A549 (cell line): ENCODE data around the gene SCAF8. TPM values are rescaled to one million over a fixed set of nuclear protein-coding genes. Genes with fewer than 3 reads are reported as not detected.
A peak's percentile ranks its signal among the peaks of the same experiment; 100 is the strongest.

Experiments used
- ATAC-seq, 2 experiments: fragments of 200-7000 bp in 1 of 2; fragments of >200 bp in 1 of 2; cut with Nextera tagmentation in 1 of 2; cut with Tn5 transposase in 1 of 2; 3 replicates each; pipeline versions ENCODE4 v1.8.0 to v1.9.1; 2018 to 2020; ENCODE audit warnings: mild to moderate bottlenecking in 1 of 2, moderate library complexity in 1 of 2
- CTCF ChIA-PET: fragments of 300-600 bp; sonication (Branson Sonifier 250); formaldehyde crosslinking; extraction: SDS; loops from one replicate; lab custom pipeline; 2021; ENCODE audit warnings: antibody characterized with exemption, inconsistent platforms; lab: Yijun Ruan, JAX
- POLR2A ChIA-PET: fragments of 350-600 bp; formaldehyde crosslinking; extraction: SDS; loops from one replicate; lab custom pipeline; 2021; ENCODE audit warnings: antibody characterized with exemption, inconsistent platforms; lab: Yijun Ruan, JAX
- DNase-seq, 2 experiments: peaks; one replicate each; pipeline versions ENCODE4 v3.0.0 to v3.0.0-alpha.2; 2011 to 2016; ENCODE audit warnings: low read depth in 1 of 2, low spot score in 1 of 2
- FAIRE-seq: peaks from 2 replicates; lab custom pipeline; 2011; peaks lifted over from hg19 to GRCh38; lab: Jason Lieb, UNC
- H3K27ac ChIP-seq, 2 experiments: fragments of >200 bp; sonication (Bioruptor Twin); formaldehyde crosslinking; 3 replicates each; pipeline ENCODE4 v1.5.1; 2016 to 2017
- H3K4me1 ChIP-seq: fragments of >200 bp; sonication (Bioruptor Twin); formaldehyde crosslinking; 3 replicates; pipeline ENCODE4 v1.6.1; 2016
- H3K4me2 ChIP-seq: fragments of >200 bp; sonication (Bioruptor Twin); formaldehyde crosslinking; 3 replicates; pipeline ENCODE4 v1.6.1; 2016
- H3K4me3 ChIP-seq: fragments of >200 bp; sonication (Bioruptor Twin); formaldehyde crosslinking; 3 replicates; pipeline ENCODE4 v1.5.1; 2016
- H3K9me3 ChIP-seq: fragments of >200 bp; sonication (Bioruptor Twin); formaldehyde crosslinking; 3 replicates; pipeline ENCODE4 v1.6.1; 2016
- CEBPB ChIP-seq, 2 experiments: fragments of >200 bp in 1 of 2; sonication (Bioruptor Twin) in 1 of 2; formaldehyde crosslinking in 1 of 2; IDR thresholded peaks; 2 replicates each; pipeline ENCODE4 v1.6.1; 2012 to 2016
- CHD4 ChIP-seq: fragments of 200-600 bp; sonication (generic); IDR thresholded peaks from 2 replicates; pipeline ENCODE4 v1.6.1; 2016; ENCODE audit warnings: antibody characterized with exemption, mild to moderate bottlenecking, borderline replicate concordance
- EHMT2 ChIP-seq: fragments of 200-600 bp; sonication (generic); IDR thresholded peaks from 2 replicates; pipeline ENCODE4 v1.6.1; 2016; ENCODE audit warnings: antibody characterized with exemption, low read depth, mild to moderate bottlenecking, moderate library complexity
- EP300 ChIP-seq, 2 experiments: fragments of >200 bp; sonication (Bioruptor Twin); formaldehyde crosslinking; IDR thresholded peaks; 2 replicates in 1 of 2; 3 replicates in 1 of 2; pipeline ENCODE4 v1.6.1; 2016 to 2017
- FOSB ChIP-seq: fragments of 250-450 bp; sonication (Bioruptor Pico); IDR thresholded peaks from 2 replicates; pipeline ENCODE4 v1.5.0; 2020; ENCODE audit warnings: mild to moderate bottlenecking, moderate library complexity
- FOSL2 ChIP-seq, 2 experiments: fragments of 450-650 bp in 1 of 2; fragments of >200 bp in 1 of 2; sonication (Bioruptor Twin) in 1 of 2; formaldehyde crosslinking; IDR thresholded peaks; 2 replicates each; pipeline versions ENCODE4 v1.5.0 to v1.6.1; 2016 to 2020; ENCODE audit warnings: mild to moderate bottlenecking in 1 of 2, moderate library complexity in 1 of 2
- GATA3 ChIP-seq: IDR thresholded peaks from 2 replicates; pipeline ENCODE4 v1.6.1; 2012; ENCODE audit warnings: borderline replicate concordance
- HDAC2 ChIP-seq: fragments of 200-600 bp; sonication (generic); IDR thresholded peaks from 2 replicates; pipeline ENCODE4 v1.6.1; 2016
- HOXB5 ChIP-seq: fragments of 250-450 bp; sonication (Bioruptor Pico); IDR thresholded peaks from 2 replicates; pipeline ENCODE4 v1.5.0; 2020; ENCODE audit warnings: mild to moderate bottlenecking, moderate library complexity
- JUN ChIP-seq, 2 experiments: fragments of >200 bp; sonication (Bioruptor Twin); formaldehyde crosslinking; IDR thresholded peaks; 2 replicates in 1 of 2; 3 replicates in 1 of 2; pipeline ENCODE4 v1.6.1; 2016 to 2017
- NPAS2 ChIP-seq: fragments of 250-450 bp; sonication (Bioruptor Pico); IDR thresholded peaks from 2 replicates; pipeline ENCODE4 v1.8.0; 2022; ENCODE audit warnings: mild to moderate bottlenecking, moderate library complexity, borderline replicate concordance
- POLR2A ChIP-seq: IDR thresholded peaks from 2 replicates; pipeline ENCODE4 v1.6.1; 2012; ENCODE audit warnings: mild to moderate bottlenecking, low read length
- POLR2AphosphoS2 ChIP-seq: conservative IDR thresholded peaks from 2 replicates; pipeline ENCODE4 v1.6.1; 2012; ENCODE audit warnings: low read length, improper control_type of control experiment, inconsistent platforms
- RARB ChIP-seq: fragments of 250-450 bp; sonication (Bioruptor Pico); IDR thresholded peaks from 2 replicates; pipeline ENCODE4 v1.8.0; 2021; ENCODE audit warnings: mild to moderate bottlenecking, moderate library complexity
- RNF2 ChIP-seq: fragments of 200-600 bp; sonication (generic); IDR thresholded peaks from 2 replicates; pipeline ENCODE4 v1.6.1; 2016; ENCODE audit warnings: low read depth, mild to moderate bottlenecking, antibody characterized with exemption, moderate library complexity, borderline replicate concordance
- SMC3 ChIP-seq: fragments of >200 bp; sonication (Bioruptor Twin); formaldehyde crosslinking; IDR thresholded peaks from 3 replicates; pipeline ENCODE4 v1.6.1; 2018; ENCODE audit warnings: inconsistent platforms
- ZFP36 ChIP-seq: fragments of 450-650 bp; IDR thresholded peaks from 2 replicates; pipeline ENCODE4 v1.6.1; 2014; ENCODE audit warnings: borderline replicate concordance; ENCODE audit not compliant: partially characterized antibody
- ZSCAN20 ChIP-seq: fragments of 250-450 bp; sonication (Bioruptor Pico); IDR thresholded peaks from 2 replicates; pipeline ENCODE4 v1.8.0; 2022; ENCODE audit warnings: mild to moderate bottlenecking, moderate library complexity
- WGBS: methylation state at CpG from one replicate; pipeline ENCODE4 v1.1.6; 2017; ENCODE audit errors: missing lambda C conversion rate; 5-methylcytosine and 5-hydroxymethylcytosine counted together
- polyA plus RNA-seq, 4 experiments: library from polyadenylated mRNA; depleted of rRNA in 3 of 4; stranded (reverse); fragments of >200 nt; fragmentation: RNase III in 1 of 4; extraction: RNeasy Plus Mini Kit Qiagen cat#74134 plus additional on column Dnase treatment in 1 of 4; gene quantifications; 2 replicates in 3 of 4; 3 replicates in 1 of 4; pipeline ENCODE4 v1.2.3, GENCODE V29; 2011 to 2017
- TF ChIP-seq, protein P1 (sequence below): IDR thresholded peaks from 2 replicates; pipeline ENCODE4 v1.6.1; 2012
- TF ChIP-seq, protein P2 (sequence below): fragments of 250-450 bp; sonication (Bioruptor Pico); IDR thresholded peaks from 2 replicates; pipeline ENCODE4 v1.5.0; 2020; ENCODE audit warnings: low read depth, mild to moderate bottlenecking, moderate library complexity
- TF ChIP-seq, protein P3 (sequence below): fragments of 250-450 bp; sonication (Bioruptor Pico); IDR thresholded peaks from 2 replicates; pipeline ENCODE4 v1.5.0; 2021; ENCODE audit warnings: mild to moderate bottlenecking, moderate library complexity, borderline replicate concordance
- TF ChIP-seq, protein P4 (sequence below): fragments of 150-350 bp; IDR thresholded peaks from 2 replicates; pipeline ENCODE4 v1.6.1; 2014; ENCODE audit warnings: low read depth, mild to moderate bottlenecking, low read length
- TF ChIP-seq, protein P5 (sequence below): fragments of 450-650 bp; IDR thresholded peaks from 2 replicates; pipeline ENCODE4 v1.6.1; 2014; ENCODE audit warnings: antibody characterized with exemption
- TF ChIP-seq, protein P6 (sequence below): IDR thresholded peaks from 2 replicates; pipeline ENCODE4 v1.6.1; 2012; ENCODE audit warnings: low read depth, borderline replicate concordance

SCAF8 gene
- polyA plus RNA-seq, 2 of the 4 experiments (the other 2 are of a cell fraction), result 13.4 to 27.3 TPM

DNA sequence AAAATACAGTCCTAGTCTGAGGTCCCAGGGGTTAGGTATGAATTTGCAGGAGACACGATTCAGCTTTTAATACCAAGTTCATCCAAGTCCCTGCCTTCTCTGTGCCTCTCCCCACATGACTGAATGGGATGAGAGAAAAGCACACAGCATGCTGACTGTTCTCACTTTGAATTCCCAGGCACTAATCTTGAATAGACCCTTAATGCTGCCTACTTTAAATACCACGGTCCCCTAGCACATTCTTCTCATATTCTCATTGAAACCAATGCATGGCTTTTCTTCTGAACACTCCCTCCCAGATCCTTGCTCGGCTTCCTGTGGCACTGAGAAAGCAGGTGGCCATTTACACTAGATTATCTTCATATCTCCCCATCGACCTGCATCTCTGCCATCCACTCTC lies 30.1 kb upstream of the SCAF8 start:
- ATAC-seq (no peak), DNase-seq (no peak), FAIRE-seq (no peak)
- ChIA-PET POLR2A (no interaction called here), CTCF (no interaction called here)
- TF ChIP-seq POLR2A, result no peak
- TF ChIP-seq CHD4, result no peak
- TF ChIP-seq, protein P1, sequence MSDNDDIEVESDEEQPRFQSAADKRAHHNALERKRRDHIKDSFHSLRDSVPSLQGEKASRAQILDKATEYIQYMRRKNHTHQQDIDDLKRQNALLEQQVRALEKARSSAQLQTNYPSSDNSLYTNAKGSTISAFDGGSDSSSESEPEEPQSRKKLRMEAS, result no peak
- H3K27ac ChIP-seq, result no peak overlapping the region
- H3K4me1 ChIP-seq, result no peaks in the 10 kb centered on the region
- 31% methylated on average over 4 of the region's 4 CpGs for WGBS
- no peaks in the 10 kb centered on the region for H3K9me3 ChIP-seq
- H3K4me2 ChIP-seq, result no peak overlapping the region
- H3K4me3 ChIP-seq, result no peak overlapping the region

DNA sequence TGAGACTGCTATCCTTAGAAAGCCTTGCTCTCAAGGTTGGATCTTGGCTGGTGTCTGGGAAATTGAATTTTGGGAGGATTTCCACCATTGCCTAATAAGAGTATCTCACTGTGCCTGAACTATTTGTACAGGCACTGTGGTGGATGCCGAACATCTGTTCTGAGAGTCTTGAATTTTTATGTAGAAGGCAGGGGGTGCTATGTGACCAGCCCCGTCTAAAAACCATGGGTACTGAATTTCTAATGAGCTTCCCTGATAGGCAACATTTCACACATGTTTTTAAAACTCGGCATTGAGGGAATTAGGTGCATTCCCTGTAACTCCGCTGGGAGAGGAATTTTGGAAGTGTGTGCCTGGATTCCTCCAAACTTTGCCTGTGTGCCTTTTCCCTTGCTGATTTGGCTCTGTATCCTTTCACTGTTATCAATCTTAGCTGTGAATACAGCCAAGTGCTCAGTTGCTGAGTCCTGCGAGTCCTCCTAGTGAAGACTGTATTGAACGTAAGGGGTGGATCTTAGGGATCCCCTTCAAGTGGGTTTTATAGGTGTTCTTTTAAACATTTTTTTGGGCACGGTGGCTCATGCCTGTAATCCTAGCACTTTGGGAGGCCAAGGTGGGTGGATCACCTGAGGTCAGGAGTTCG lies 27.6 kb upstream of the SCAF8 start:
- Histone ChIP-seq H3K4me2 (no peak overlapping the region), H3K9me3 (no peaks in the 10 kb centered on the region), H3K4me1 (no peaks in the 10 kb centered on the region), H3K27ac (no peak overlapping the region), H3K4me3 (no peak overlapping the region)
- no peak for TF ChIP-seq SMC3
- TF ChIP-seq FOSB (CRISPR knock-in tag), result no peak
- no peak for TF ChIP-seq ZSCAN20 (CRISPR knock-in tag)
- no peak for TF ChIP-seq HOXB5 (CRISPR knock-in tag)
- TF ChIP-seq EHMT2, result no peak
- TF ChIP-seq RARB (CRISPR knock-in tag), result no peak
- TF ChIP-seq CHD4, result no peak
- TF ChIP-seq, protein P2, sequence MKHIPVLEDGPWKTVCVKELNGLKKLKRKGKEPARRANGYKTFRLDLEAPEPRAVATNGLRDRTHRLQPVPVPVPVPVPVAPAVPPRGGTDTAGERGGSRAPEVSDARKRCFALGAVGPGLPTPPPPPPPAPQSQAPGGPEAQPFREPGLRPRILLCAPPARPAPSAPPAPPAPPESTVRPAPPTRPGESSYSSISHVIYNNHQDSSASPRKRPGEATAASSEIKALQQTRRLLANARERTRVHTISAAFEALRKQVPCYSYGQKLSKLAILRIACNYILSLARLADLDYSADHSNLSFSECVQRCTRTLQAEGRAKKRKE (CRISPR knock-in tag), result no peak
- TF ChIP-seq, protein P3, sequence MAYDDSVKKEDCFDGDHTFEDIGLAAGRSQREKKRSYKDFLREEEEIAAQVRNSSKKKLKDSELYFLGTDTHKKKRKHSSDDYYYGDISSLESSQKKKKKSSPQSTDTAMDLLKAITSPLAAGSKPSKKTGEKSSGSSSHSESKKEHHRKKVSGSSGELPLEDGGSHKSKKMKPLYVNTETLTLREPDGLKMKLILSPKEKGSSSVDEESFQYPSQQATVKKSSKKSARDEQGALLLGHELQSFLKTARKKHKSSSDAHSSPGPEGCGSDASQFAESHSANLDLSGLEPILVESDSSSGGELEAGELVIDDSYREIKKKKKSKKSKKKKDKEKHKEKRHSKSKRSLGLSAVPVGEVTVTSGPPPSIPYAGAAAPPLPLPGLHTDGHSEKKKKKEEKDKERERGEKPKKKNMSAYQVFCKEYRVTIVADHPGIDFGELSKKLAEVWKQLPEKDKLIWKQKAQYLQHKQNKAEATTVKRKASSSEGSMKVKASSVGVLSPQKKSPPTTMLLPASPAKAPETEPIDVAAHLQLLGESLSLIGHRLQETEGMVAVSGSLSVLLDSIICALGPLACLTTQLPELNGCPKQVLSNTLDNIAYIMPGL (CRISPR knock-in tag), result no peak
- no peak for TF ChIP-seq RNF2
- TF ChIP-seq, protein P4, sequence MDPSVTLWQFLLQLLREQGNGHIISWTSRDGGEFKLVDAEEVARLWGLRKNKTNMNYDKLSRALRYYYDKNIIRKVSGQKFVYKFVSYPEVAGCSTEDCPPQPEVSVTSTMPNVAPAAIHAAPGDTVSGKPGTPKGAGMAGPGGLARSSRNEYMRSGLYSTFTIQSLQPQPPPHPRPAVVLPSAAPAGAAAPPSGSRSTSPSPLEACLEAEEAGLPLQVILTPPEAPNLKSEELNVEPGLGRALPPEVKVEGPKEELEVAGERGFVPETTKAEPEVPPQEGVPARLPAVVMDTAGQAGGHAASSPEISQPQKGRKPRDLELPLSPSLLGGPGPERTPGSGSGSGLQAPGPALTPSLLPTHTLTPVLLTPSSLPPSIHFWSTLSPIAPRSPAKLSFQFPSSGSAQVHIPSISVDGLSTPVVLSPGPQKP, result no peak
- ChIA-PET POLR2A (no interaction called here), CTCF (no interaction called here)
- no peak for FAIRE-seq
- DNase-seq, result no peak
- 52% methylated on average over 8 of the region's 8 CpGs for WGBS
- 0 out of 6 replicates have a peak, but pooled peaks of 1 of the 2 experiments have one; percentile 36 for ATAC-seq

DNA sequence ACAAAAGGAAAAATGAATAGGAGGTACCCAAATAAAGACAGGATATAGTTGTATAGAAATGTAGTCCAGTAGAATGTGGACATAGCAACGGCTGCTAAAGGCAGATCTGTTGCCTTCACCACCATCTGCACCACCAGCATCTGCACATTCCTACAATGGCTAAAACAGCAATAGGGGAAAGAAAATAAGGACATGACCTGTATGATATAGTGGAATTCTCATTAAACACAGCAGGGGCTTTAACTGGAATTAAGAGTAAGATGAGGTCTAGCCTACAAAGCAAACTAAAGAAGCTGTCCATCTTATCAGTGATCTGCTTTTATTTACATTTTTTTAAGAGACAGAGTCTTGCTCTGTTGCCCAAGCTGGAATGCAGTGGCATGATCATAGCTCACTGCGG lies 26.8 kb upstream of the SCAF8 start:
- no peak for DNase-seq
- Histone ChIP-seq H3K4me2 (no peak overlapping the region), H3K27ac (no peak overlapping the region), H3K4me1 (no peaks in the 10 kb centered on the region), H3K9me3 (no peaks in the 10 kb centered on the region), H3K4me3 (no peak overlapping the region)
- no peak for TF ChIP-seq EP300 (IDR thresholded peaks at IDR 0.05)
- no peak for TF ChIP-seq POLR2AphosphoS2
- TF ChIP-seq, protein P5, sequence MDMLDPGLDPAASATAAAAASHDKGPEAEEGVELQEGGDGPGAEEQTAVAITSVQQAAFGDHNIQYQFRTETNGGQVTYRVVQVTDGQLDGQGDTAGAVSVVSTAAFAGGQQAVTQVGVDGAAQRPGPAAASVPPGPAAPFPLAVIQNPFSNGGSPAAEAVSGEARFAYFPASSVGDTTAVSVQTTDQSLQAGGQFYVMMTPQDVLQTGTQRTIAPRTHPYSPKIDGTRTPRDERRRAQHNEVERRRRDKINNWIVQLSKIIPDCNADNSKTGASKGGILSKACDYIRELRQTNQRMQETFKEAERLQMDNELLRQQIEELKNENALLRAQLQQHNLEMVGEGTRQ, result no peak
- no peak for TF ChIP-seq NPAS2 (CRISPR knock-in tag)
- TF ChIP-seq HDAC2, result no peak
- TF ChIP-seq, protein P2 (CRISPR knock-in tag), result no peak
- no peak for TF ChIP-seq CEBPB (IDR thresholded peaks at IDR 0.05)
- TF ChIP-seq FOSL2 (IDR thresholded peaks at IDR 0.05), result no peak
- no peak for TF ChIP-seq FOSL2 (CRISPR knock-in tag; IDR thresholded peaks at IDR 0.05)
- no peak for TF ChIP-seq ZFP36
- TF ChIP-seq, protein P6, sequence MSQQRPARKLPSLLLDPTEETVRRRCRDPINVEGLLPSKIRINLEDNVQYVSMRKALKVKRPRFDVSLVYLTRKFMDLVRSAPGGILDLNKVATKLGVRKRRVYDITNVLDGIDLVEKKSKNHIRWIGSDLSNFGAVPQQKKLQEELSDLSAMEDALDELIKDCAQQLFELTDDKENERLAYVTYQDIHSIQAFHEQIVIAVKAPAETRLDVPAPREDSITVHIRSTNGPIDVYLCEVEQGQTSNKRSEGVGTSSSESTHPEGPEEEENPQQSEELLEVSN, result no peak
- no peak for TF ChIP-seq JUN (IDR thresholded peaks at IDR 0.05)
- no peak for TF ChIP-seq RARB (CRISPR knock-in tag)
- no peak for TF ChIP-seq RNF2
- TF ChIP-seq GATA3, result no peak
- POLR2A ChIA-PET, result no interaction called here
- FAIRE-seq, result no peak
- WGBS, result 90% methylated on average over 2 of the region's 2 CpGs
- CTCF ChIA-PET, result no interaction called here
- ATAC-seq, result no peak
